Heart right ventricle (tissue), 16 donors: ENCODE data around the gene CYP2J2. TPM values are rescaled to one million over a fixed set of nuclear protein-coding genes. Genes with fewer than 3 reads are reported as not detected.
"Not testable (repeated sequence)": the region's sequence is repeated elsewhere in the genome, so short reads cannot be mapped to it uniquely, and the experiment has no call there.

ENCODE experiments used
- ATAC-seq, 8 donors: fragments of 200-7000 bp; cut with Tn5 transposase; one replicate each; pipeline ENCODE4 v1.9.1; 2020; ENCODE audit warnings: mild to moderate bottlenecking in 8 of 8, moderate library complexity in 8 of 8, moderate number of reproducible peaks in 1 of 8
- DNase-seq, 2 donors: peaks; one replicate each; pipeline ENCODE4 v3.0.0-alpha.2; 2020
- H3K27ac ChIP-seq, 10 donors: fragments of 200-600 bp; sonication (generic) in 2 of 10; one replicate each; pipeline versions ENCODE4 v1.5.0 to v1.8.0; 2020 to 2022; ENCODE audit warnings: mild to moderate bottlenecking in 3 of 10
- H3K27me3 ChIP-seq, 7 donors: fragments of 200-600 bp; one replicate each; pipeline ENCODE4 v1.8.0; 2021 to 2022; ENCODE audit warnings: mild to moderate bottlenecking in 2 of 7
- H3K36me3 ChIP-seq, 9 donors: fragments of 200-600 bp; sonication (generic) in 1 of 9; one replicate each; pipeline versions ENCODE4 v1.5.0 to v1.8.0; 2020 to 2022; ENCODE audit warnings: mild to moderate bottlenecking in 2 of 9
- H3K4me1 ChIP-seq, 9 donors: fragments of 200-600 bp; sonication (generic) in 1 of 9; one replicate each; pipeline versions ENCODE4 v1.5.0 to v1.8.0; 2020 to 2022; ENCODE audit warnings: mild to moderate bottlenecking in 4 of 9
- H3K4me3 ChIP-seq, 10 donors: fragments of 200-600 bp; sonication (generic) in 2 of 10; one replicate each; pipeline versions ENCODE4 v1.5.0 to v1.8.0; 2020 to 2022; ENCODE audit warnings: mild to moderate bottlenecking in 7 of 10, moderate library complexity in 2 of 10
- H3K9me3 ChIP-seq, 11 donors: fragments of 200-600 bp in 10 of 11; sonication (generic) in 2 of 11; one replicate each; pipeline versions ENCODE4 v1.5.0 to v1.8.0; 2013 to 2022; ENCODE audit warnings: mild to moderate bottlenecking in 2 of 11, control low read depth in 1 of 11, moderate library complexity in 1 of 11
- CTCF ChIP-seq, 9 donors: fragments of 200-600 bp; sonication (generic) in 2 of 9; IDR thresholded peaks; one replicate each; pipeline versions ENCODE4 v1.5.0 to v1.8.0; 2021 to 2022; ENCODE audit warnings: antibody characterized with exemption in 9 of 9, mild to moderate bottlenecking in 5 of 9, moderate library complexity in 1 of 9
- WGBS, 2 donors: extraction: QIAGEN DNeasy Blood & Tissue Kit; methylation state at CpG; one replicate each; pipeline ENCODE4 v1.1.7; 2013; ENCODE audit warnings: inconsistent platforms in 1 of 2; 5-methylcytosine and 5-hydroxymethylcytosine counted together
- intact Hi-C, 10 donors: fragments of 100-400 bp; cut with DNase I; formaldehyde crosslinking; loops; one replicate each; pipeline versions ENCODE4 v1.11.1 to v1.14.2; 2022
- polyA plus RNA-seq, 2 donors: library from polyadenylated mRNA; stranded (reverse); fragments of 200-250 nt; gene quantifications; one replicate each; pipeline ENCODE4 v1.2.3, GENCODE V29; 2013
- total RNA-seq, 10 donors: library from RNA; stranded (reverse); fragmentation: NEBNext Ultra II Directional in 3 of 10; extraction: Animal tissue kit (Norgen Biotek cat#: 25700) in 3 of 10; gene quantifications; one replicate each; pipeline versions ENCODE4 v1.2.1 to v1.2.4, GENCODE V29; 2021 to 2023
- donor health status: Arrhythmogenic right ventricular cardiomyopathy.
- donor health status: ischemic (EF 13 %, LVEDD 7.1; RV severe dilation, severe dysfunction).
- donor health status: healthy with polysubstance abuse.
- donor health status: DM: no; HTN: yes; CAD: no.
- donor health status: DM: no; HTN: no; CAD: no.
- donor health status: ischemic (EF 25% LVEDD 6.9; RV normal size, moderate dysfunction).
- donor health status: ischemic (EF 25% LVEDD 5.7; RV mildly dilated, moderate dysfunction).
- donor health status: healthy.
- donor health status: DM: yes; HTN: yes; CAD: no.
- donor health status: Ischemic cardiomyopathy.
- donor health status: ischemic (EF 35%, LVEDD 5.7; RV mildly dilated, moderate dysfunction).
- donor health status: nonischemic (EF 11% LVEDD 7.7; RV severe dilation, severe dysfunction).
- donor health status: DM: yes; HTN: yes; CAD: no.
- donor health status: PGD.
- donor health status: ischemic (EF 29% LVEDD 5.4; RV normal size, mild dysfunction).
- donor health status: nonischemic (EF 23%, LVEDD 6.1; RV moderate dilation, normal function).

Gene CYP2J2
- total and polyA plus RNA-seq, 12 donors, result 24.0 to 212 (median 130) TPM

- no peak for ATAC-seq
- Histone ChIP-seq H3K36me3 (no peaks in the 10 kb centered on the region), H3K27me3 (no peaks in the 10 kb centered on the region)
Measured at GRCh38 chr1:59866462-59866861, 60.1 kb downstream of the CYP2J2 start.

GRCh38 chr1:59857679-59858354 lies 68.8 kb downstream of the CYP2J2 start:
- DNase-seq, result no peak
- TF ChIP-seq CTCF (IDR thresholded peaks at IDR 0.05), result no peak
- WGBS, 2 donors, result 81 to 86% methylated on average over 5 of the region's 5 CpGs
- Histone ChIP-seq H3K27ac (peak overlapping the region in 1 of 10 donors; percentile 52), H3K4me1 (peaks cover 0 to 9% (median 0%) of the 10 kb centered on the region in 9 donors), H3K4me3 (no peak overlapping the region), H3K9me3 (peaks cover 0 to 5% (median 0%) of the 10 kb centered on the region in 11 donors), H3K36me3 (no peaks in the 10 kb centered on the region), H3K27me3 (no peaks in the 10 kb centered on the region)
- intact Hi-C loops, result no loop called here
- no peak for ATAC-seq

More at GRCh38 chr1:59866462-59866861, 60.1 kb downstream of the CYP2J2 start:
- Histone ChIP-seq H3K9me3 (no peaks in the 10 kb centered on the region), H3K27ac (no peak overlapping the region), H3K4me3 (no peak overlapping the region), H3K4me1 (no peaks in the 10 kb centered on the region)
- TF ChIP-seq CTCF (IDR thresholded peaks at IDR 0.05), result no peak
- WGBS, 2 donors, result 94 to 95% methylated on average over 2 of the region's 2 CpGs
- intact Hi-C loops, result no loop called here
- DNase-seq, result no peak

- peak overlapping the region in 5 of 10 donors; percentile 5 to 52 (median 25) for H3K27ac ChIP-seq
- ATAC-seq (peak in 7 of 8 donors; percentile 43 to 92 (median 72)), DNase-seq (no peak)
- WGBS, 2 donors, result 36 to 49% methylated on average over 4 of the region's 4 CpGs
- H3K36me3 ChIP-seq, result no peaks in the 10 kb centered on the region
- intact Hi-C loops, result no loop called here
- H3K9me3 ChIP-seq, result peaks cover 0 to 5% (median 0%) of the 10 kb centered on the region in 11 donors
- no peaks in the 10 kb centered on the region for H3K27me3 ChIP-seq
- no peak for TF ChIP-seq CTCF (IDR thresholded peaks at IDR 0.05)
- no peak overlapping the region for H3K4me3 ChIP-seq
- H3K4me1 ChIP-seq, result peaks cover 0 to 9% (median 0%) of the 10 kb centered on the region in 9 donors
Measured at GRCh38 chr1:59856725-59857338, 69.7 kb downstream of the CYP2J2 start.

- ATAC-seq, H3K4me1 ChIP-seq, H3K4me3 ChIP-seq, H3K27me3 ChIP-seq, H3K36me3 ChIP-seq, DNase-seq, intact Hi-C loops, H3K27ac ChIP-seq, H3K9me3 ChIP-seq: not testable (repeated sequence)
- 89 to 97% methylated on average over 1 of the region's 1 CpG for whole genome bisulfite sequencing, 2 donors
Measured at GRCh38 chr1:59855297-59855696, 71.3 kb downstream of the CYP2J2 start.

GRCh38 chr1:59852117-59852516 lies 74.5 kb downstream of the CYP2J2 start:
- Histone ChIP-seq H3K9me3 (peaks cover 0 to 10% (median 0%) of the 10 kb centered on the region in 11 donors), H3K27ac (no peak overlapping the region), H3K4me1 (peaks cover 0 to 7% (median 0%) of the 10 kb centered on the region in 9 donors), H3K36me3 (no peaks in the 10 kb centered on the region), H3K4me3 (no peak overlapping the region), H3K27me3 (no peaks in the 10 kb centered on the region)
- DNase-seq (no peak), ATAC-seq (no peak)
- 83 to 84% methylated on average over 1 of the region's 1 CpG for WGBS, 2 donors
- intact Hi-C loops, result no loop called here
- TF ChIP-seq CTCF (IDR thresholded peaks at IDR 0.05), result no peak
